Osteocyte (in vitro differentiated cells): ENCODE data around the gene TGFB2. TPM values are rescaled to one million over a fixed set of nuclear protein-coding genes. Genes with fewer than 3 reads are reported as not detected.

Experiments used
- DNase-seq: peaks from one replicate; pipeline ENCODE4 v3.0.0; 2021; ENCODE audit warnings: mixed read lengths; ENCODE audit not compliant: unreplicated experiment; ENCODE audit errors: extremely low spot score
- H3K27ac Mint-ChIP-seq: one replicate; pipeline ENCODE4 v1.8.0; 2021; ENCODE audit warnings: mild to moderate bottlenecking, mixed read lengths; ENCODE audit not compliant: unreplicated experiment
- H3K27me3 Mint-ChIP-seq: one replicate; pipeline ENCODE4 v1.8.0; 2021; ENCODE audit warnings: mixed read lengths; ENCODE audit not compliant: unreplicated experiment
- H3K36me3 Mint-ChIP-seq: one replicate; pipeline ENCODE4 v1.8.0; 2021; ENCODE audit warnings: mixed read lengths; ENCODE audit not compliant: unreplicated experiment
- H3K4me1 Mint-ChIP-seq: one replicate; pipeline ENCODE4 v1.8.0; 2021; ENCODE audit warnings: mixed read lengths; ENCODE audit not compliant: unreplicated experiment
- H3K4me3 Mint-ChIP-seq: one replicate; pipeline ENCODE4 v1.8.0; 2021; ENCODE audit warnings: mild to moderate bottlenecking, moderate library complexity, mixed read lengths; ENCODE audit not compliant: unreplicated experiment
- H3K9me3 Mint-ChIP-seq: one replicate; pipeline ENCODE4 v1.8.0; 2021; ENCODE audit warnings: mixed read lengths; ENCODE audit not compliant: unreplicated experiment
- CTCF ChIP-seq: fragments of 200-600 bp; sonication (generic); IDR thresholded peaks from 2 replicates; pipeline ENCODE4 v1.5.0; 2021; ENCODE audit warnings: antibody characterized with exemption, mild to moderate bottlenecking, moderate library complexity
- total RNA-seq: library from RNA; stranded (reverse); gene quantifications from 2 replicates; pipeline ENCODE4 v1.2.1, GENCODE V29; 2021

The TGFB2 gene
- total RNA-seq, 1 donor from 2014 or later: 184 TPM

- Mint-ChIP-seq H3K4me3 (no peak overlapping the region), H3K4me1 (peaks cover 30% of the 10 kb centered on the region), H3K9me3 (no peaks in the 10 kb centered on the region), H3K27ac (no peak overlapping the region), H3K36me3 (peaks cover 54% of the 10 kb centered on the region), H3K27me3 (no peaks in the 10 kb centered on the region)
- no peak for DNase-seq
- no peak for TF ChIP-seq CTCF
These were observed 88.6 kb downstream of the TGFB2 start for GRCh38 chr1:218433744-218434143.

- Mint-ChIP-seq H3K4me3 (no peak overlapping the region), H3K36me3 (peaks cover 68% of the 10 kb centered on the region), H3K27me3 (no peaks in the 10 kb centered on the region), H3K27ac (no peak overlapping the region), H3K4me1 (peaks cover 24% of the 10 kb centered on the region), H3K9me3 (no peaks in the 10 kb centered on the region)
- DNase-seq: no peak
- no peak for TF ChIP-seq CTCF
These were observed 90.4 kb downstream of the TGFB2 start for GRCh38 chr1:218435528-218435927.

GRCh38 chr1:218436346-218436745 is 91.2 kb downstream of the TGFB2 start:
- Mint-ChIP-seq H3K9me3 (no peaks in the 10 kb centered on the region), H3K27me3 (no peaks in the 10 kb centered on the region), H3K4me1 (peaks cover 15% of the 10 kb centered on the region), H3K27ac (no peak overlapping the region), H3K36me3 (peaks cover 73% of the 10 kb centered on the region), H3K4me3 (no peak overlapping the region)
- no peak for DNase-seq
- TF ChIP-seq CTCF: no peak

GRCh38 chr1:218436997-218437396 is 91.9 kb downstream of the TGFB2 start:
- no peak overlapping the region for H3K27ac Mint-ChIP-seq
- TF ChIP-seq CTCF: no peak
- H3K27me3 Mint-ChIP-seq: no peaks in the 10 kb centered on the region
- DNase-seq: no peak
- H3K36me3 Mint-ChIP-seq: peaks cover 75% of the 10 kb centered on the region
- peaks cover 10% of the 10 kb centered on the region for H3K4me1 Mint-ChIP-seq
- H3K4me3 Mint-ChIP-seq: no peak overlapping the region
- H3K9me3 Mint-ChIP-seq: no peaks in the 10 kb centered on the region

- H3K9me3 Mint-ChIP-seq: no peaks in the 10 kb centered on the region
- no peak overlapping the region for H3K4me3 Mint-ChIP-seq
- DNase-seq: no peak
- H3K36me3 Mint-ChIP-seq: peaks cover 75% of the 10 kb centered on the region
- H3K27ac Mint-ChIP-seq: peak overlapping the region; percentile 58
- no peaks in the 10 kb centered on the region for H3K27me3 Mint-ChIP-seq
- TF ChIP-seq CTCF: no peak
- H3K4me1 Mint-ChIP-seq: no peaks in the 10 kb centered on the region
These were observed 94.6 kb downstream of the TGFB2 start for GRCh38 chr1:218439541-218440295.
